Testis (tissue), 2 donors: ENCODE measurements around the gene OTOGL.

Experiments
- CTCF ChIP-seq, 3 experiments: fragments of 450-650 bp in 2 of 3; fragments of 200-600 bp in 1 of 3; sonication (generic) in 1 of 3; IDR thresholded peaks; one replicate each; pipeline ENCODE4 v1.5.1; 2016 to 2019; ENCODE audit warnings: antibody characterized with exemption in 3 of 3, mild to moderate bottlenecking in 2 of 3, moderate library complexity in 1 of 3
- POLR2A ChIP-seq: fragments of 450-650 bp; IDR thresholded peaks from one replicate; pipeline ENCODE4 v1.6.1; 2017; ENCODE audit warnings: antibody characterized with exemption, mild to moderate bottlenecking, moderate library complexity

GRCh38 chr12:80234667-80235066 lies 135.3 kb downstream of the OTOGL start:
- TF ChIP-seq CTCF (IDR thresholded peaks at IDR 0.05): no peak
- no peak for TF ChIP-seq POLR2A
